Stomach (tissue), 19 donors: ENCODE measurements around the gene ABR. TPM values are rescaled to one million over a fixed set of nuclear protein-coding genes. Genes with fewer than 3 reads are reported as not detected.

Experiments
- DNase-seq, 2 donors: peaks; one replicate each; pipeline versions ENCODE4 v3.0.0 to v3.0.0-alpha.2; 2013 to 2019
- H3K27ac ChIP-seq, 5 donors: fragments of 200-600 bp in 4 of 5; sonication (generic) in 4 of 5; one replicate each; pipeline ENCODE4 v1.5.1; 2013 to 2019; ENCODE audit warnings: mild to moderate bottlenecking in 1 of 5, moderate library complexity in 1 of 5
- H3K27me3 ChIP-seq, 3 donors: fragments of 200-600 bp; sonication (generic); one replicate each; pipeline ENCODE4 v1.5.1; 2017 to 2019; ENCODE audit warnings: mixed run types in 1 of 3
- H3K36me3 ChIP-seq, 4 donors: fragments of 200-600 bp; sonication (generic); 1 replicate in 3 of 4; 2 replicates in 1 of 4; pipeline ENCODE4 v1.5.1; 2016 to 2019
- H3K4me1 ChIP-seq, 4 donors: fragments of 200-600 bp; sonication (generic); one replicate each; pipeline ENCODE4 v1.5.1; 2016 to 2019
- H3K4me3 ChIP-seq, 4 donors: fragments of 200-600 bp; sonication (generic) in 3 of 4; one replicate each; pipeline ENCODE4 v1.5.1; 2016 to 2019; ENCODE audit warnings: mild to moderate bottlenecking in 1 of 4
- H3K9me3 ChIP-seq, 4 donors: fragments of 200-600 bp; sonication (generic); one replicate each; pipeline ENCODE4 v1.5.1; 2016 to 2019
- EP300 ChIP-seq: sonication (generic); formaldehyde crosslinking; IDR thresholded peaks from one replicate; pipeline ENCODE4 v1.6.1; 2017; ENCODE audit warnings: antibody characterized with exemption
- POLR2A ChIP-seq, 4 donors: fragments of 450-650 bp; IDR thresholded peaks; one replicate each; pipeline ENCODE4 v1.6.1; 2016; ENCODE audit warnings: antibody characterized with exemption in 4 of 4, control low read depth in 2 of 4, mild to moderate bottlenecking in 1 of 4, moderate library complexity in 1 of 4
- POLR2AphosphoS5 ChIP-seq, 3 donors: sonication (generic); formaldehyde crosslinking; IDR thresholded peaks; one replicate each; pipeline ENCODE4 v1.6.1; 2016; ENCODE audit warnings: antibody characterized with exemption in 3 of 3
- WGBS, 5 donors: extraction: QIAGEN DNeasy Blood & Tissue Kit in 3 of 5; methylation state at CpG; one replicate each; pipeline versions ENCODE4 v1.1.5 to v1.1.7; 2013 to 2018; 5-methylcytosine and 5-hydroxymethylcytosine counted together
- intact Hi-C: fragments of 100-400 bp; cut with DNase I; formaldehyde crosslinking; loops from one replicate; pipeline ENCODE4 v1.15.1; 2023; ENCODE audit warnings: low total_unique reads
- long read RNA-seq, 10 donors: transcript quantifications; one replicate each; lab custom pipeline, GENCODE V29; 2026
- polyA plus RNA-seq, 3 donors: library from polyadenylated mRNA; stranded (reverse); fragments of 200-250 nt; gene quantifications; one replicate each; pipeline ENCODE4 v1.2.3, GENCODE V29; 2013
- total RNA-seq, 5 donors: library from RNA; depleted of rRNA; stranded (reverse); fragments of >200 nt; gene quantifications; one replicate each; pipeline versions ENCODE4 v1.1.0 to v1.2.3, GENCODE V29; 2014 to 2016
- TF ChIP-seq, protein P1 (sequence below), 7 experiments: fragments of 450-650 bp in 4 of 7; fragments of 200-600 bp in 3 of 7; sonication (generic) in 3 of 7; IDR thresholded peaks; one replicate each; pipeline ENCODE4 v1.5.1; 2016 to 2019; ENCODE audit warnings: antibody characterized with exemption in 7 of 7, control low read depth in 2 of 7, mild to moderate bottlenecking in 1 of 7
- donor health status: healthy with polysubstance abuse.
- donor health status: Bipolar disorder and iron deficiency.
- donor health status: healthy.

ABR gene
- total RNA-seq, result 1,000 to 10,000 TPM in 1 of 5 donors, 100 to 1,000 TPM in 2, 10 to 100 TPM in 2; 65.5 to 1,523 (median 142) TPM
- 10 to 100 TPM; 28.3 to 41.2 (median 40.0) TPM for polyA plus RNA-seq
- long read RNA-seq, donor 1, partial matches to known transcripts, result 0 of 2 reads
- long read RNA-seq, donor 1, other reads (novel, unspliced or antisense), result 0 of 2 reads
- long read RNA-seq, donor 2, partial matches to known transcripts, result 0 of 5 reads
- long read RNA-seq, donor 2, other reads (novel, unspliced or antisense), result 0 of 5 reads
- long read RNA-seq, donor 3, partial matches to known transcripts, result 0 of 3 reads
- long read RNA-seq, donor 3, other reads (novel, unspliced or antisense), result 0 of 3 reads
- long read RNA-seq, donor 4, partial matches to known transcripts, result 0 of 1 reads
- long read RNA-seq, donor 4, other reads (novel, unspliced or antisense), result 0 of 1 reads
- long read RNA-seq, donor 5, partial matches to known transcripts, result 0 of 2 reads
- long read RNA-seq, donor 5, other reads (novel, unspliced or antisense), result 0 of 2 reads
- long read RNA-seq, donor 6, transcript ABR-201 (22 exons, 2,673 nt), result major isoform, 8 of 9 reads
- long read RNA-seq, donor 6, partial matches to known transcripts, result 0 of 9 reads
- long read RNA-seq, donor 6, other reads (novel, unspliced or antisense), result 0 of 9 reads
- long read RNA-seq, donor 7, partial matches to known transcripts, result 0 of 2 reads
- long read RNA-seq, donor 7, other reads (novel, unspliced or antisense), result 0 of 2 reads
- long read RNA-seq, donor 8, partial matches to known transcripts, result 0 of 4 reads
- long read RNA-seq, donor 8, other reads (novel, unspliced or antisense), result 0 of 4 reads
- long read RNA-seq, donor 9, partial matches to known transcripts, result 0 of 5 reads
- long read RNA-seq, donor 9, other reads (novel, unspliced or antisense), result 0 of 5 reads
- long read RNA-seq, donor 10, partial matches to known transcripts, result 0 of 3 reads
- long read RNA-seq, donor 10, other reads (novel, unspliced or antisense), result 0 of 3 reads

DNA sequence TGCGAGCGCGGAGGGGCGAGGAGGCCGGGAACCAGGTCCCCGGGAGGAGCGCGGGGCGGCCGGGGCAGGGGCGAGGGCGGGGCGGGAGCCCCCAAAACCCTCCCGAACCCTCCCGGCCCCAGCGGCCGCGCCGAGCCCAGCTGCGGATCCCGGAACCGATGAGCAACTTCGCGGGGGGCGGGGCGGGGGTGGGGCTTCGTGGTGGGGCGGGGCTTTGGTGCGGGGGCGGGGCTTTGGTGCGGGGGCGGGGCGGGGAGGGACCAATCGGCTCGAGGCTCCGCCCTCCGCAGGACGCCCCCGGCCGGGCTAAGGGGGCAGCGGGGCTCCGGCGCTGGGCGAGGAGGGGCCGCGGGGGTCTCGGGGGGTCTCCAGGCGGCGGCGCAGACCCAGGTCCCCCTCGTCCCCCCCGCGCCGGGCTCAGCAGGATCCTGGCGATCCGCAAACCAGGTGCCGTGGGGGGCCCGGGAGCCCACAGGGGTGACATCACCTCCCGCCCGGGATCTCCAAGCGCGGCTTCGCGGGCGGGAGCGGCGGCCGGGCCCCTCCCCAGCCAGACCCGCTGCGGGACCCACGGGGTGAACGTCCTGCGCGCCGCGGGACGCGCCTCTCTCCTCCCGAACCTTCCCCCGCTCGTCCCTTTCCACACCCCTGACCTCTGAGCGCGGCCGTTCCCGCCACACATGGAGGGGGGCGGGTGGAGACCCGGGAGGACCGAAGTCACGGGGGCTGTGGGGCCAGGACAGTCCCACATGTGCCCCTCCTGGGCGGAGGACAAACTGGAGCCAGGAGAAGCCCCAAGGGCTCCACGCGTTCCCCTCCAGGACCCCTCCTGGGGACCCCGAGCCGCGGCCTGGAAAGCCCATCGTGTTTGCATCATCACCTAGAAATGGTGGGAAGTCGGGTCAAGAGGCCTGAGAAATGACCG is at the start of gene ABR:
ABR (minus strand) TSS at position 164 of the 925 bp plus-strand sequence. CDS start 254 bp downstream, outside the sequence.
- H3K27me3 ChIP-seq, result peaks cover 0 to 29% (median 0%) of the 10 kb centered on the region in 3 donors
- peak; percentile 51 to 68 for DNase-seq
- peaks cover 0 to 5% (median 3%) of the 10 kb centered on the region in 4 donors for H3K36me3 ChIP-seq
- H3K9me3 ChIP-seq, result no peaks in the 10 kb centered on the region
- peak within 1 kb of the TSS; percentile 32 to 88 (median 69) for H3K27ac ChIP-seq
- H3K4me3 ChIP-seq, result peak within 1 kb of the TSS; percentile 62 to 79 (median 68)
- intact Hi-C loops, result loop anchor here (10.0 kb wide), 1 partner anchor 55 kb away; no protein-coding TSS in a partner anchor
- peaks cover 28 to 59% (median 50%) of the 10 kb centered on the region in 4 donors for H3K4me1 ChIP-seq
- TF ChIP-seq EP300 (no peak), POLR2AphosphoS5 (IDR thresholded peaks at IDR 0.05) (peak in 2 of 3 donors; percentile 39 to 62)
- 7 to 18% (median 11%) methylated on average over 26 to 88 of the region's 98 CpGs for WGBS, 5 donors

DNA sequence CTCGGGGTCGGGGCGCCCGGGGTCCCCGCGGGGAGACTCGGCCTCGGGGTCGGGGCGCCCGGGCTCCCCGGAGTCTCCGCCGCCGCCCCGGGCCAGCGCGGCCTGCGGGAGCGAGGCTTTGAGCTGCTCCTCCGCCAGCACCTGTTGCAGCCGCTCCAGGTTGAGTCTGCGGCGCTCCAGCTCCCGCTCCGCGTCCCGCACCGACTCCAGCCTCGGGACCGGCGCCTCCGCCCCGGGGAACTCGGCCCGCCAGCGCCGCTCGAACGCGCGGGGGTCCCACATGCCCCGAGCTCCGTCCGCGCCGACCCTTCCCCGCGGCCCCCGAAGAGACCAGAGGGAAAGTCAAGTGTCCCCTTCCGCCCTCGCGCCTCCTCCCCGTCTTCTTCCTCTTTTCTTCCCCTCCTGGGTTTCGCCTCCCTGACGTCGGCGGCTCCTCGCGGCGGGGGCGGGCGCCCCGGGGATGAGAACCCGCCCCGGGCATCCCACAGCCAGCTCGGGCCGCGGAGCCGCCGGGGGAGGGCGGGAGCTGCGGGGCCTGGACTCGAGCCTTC is 49.6 kb upstream of the ABR start:
- H3K27me3 ChIP-seq, result peaks cover 6 to 60% (median 27%) of the 10 kb centered on the region in 3 donors
- H3K4me1 ChIP-seq, result peaks cover 32 to 61% (median 39%) of the 10 kb centered on the region in 4 donors
- H3K9me3 ChIP-seq, result no peaks in the 10 kb centered on the region
- DNase-seq, result peak; percentile 71 to 72
- TF ChIP-seq EP300 (no peak), POLR2AphosphoS5 (IDR thresholded peaks at IDR 0.05) (peak in 2 of 3 donors; percentile 32 to 51), POLR2A (IDR thresholded peaks at IDR 0.05) (no peak)
- TF ChIP-seq, protein P1, sequence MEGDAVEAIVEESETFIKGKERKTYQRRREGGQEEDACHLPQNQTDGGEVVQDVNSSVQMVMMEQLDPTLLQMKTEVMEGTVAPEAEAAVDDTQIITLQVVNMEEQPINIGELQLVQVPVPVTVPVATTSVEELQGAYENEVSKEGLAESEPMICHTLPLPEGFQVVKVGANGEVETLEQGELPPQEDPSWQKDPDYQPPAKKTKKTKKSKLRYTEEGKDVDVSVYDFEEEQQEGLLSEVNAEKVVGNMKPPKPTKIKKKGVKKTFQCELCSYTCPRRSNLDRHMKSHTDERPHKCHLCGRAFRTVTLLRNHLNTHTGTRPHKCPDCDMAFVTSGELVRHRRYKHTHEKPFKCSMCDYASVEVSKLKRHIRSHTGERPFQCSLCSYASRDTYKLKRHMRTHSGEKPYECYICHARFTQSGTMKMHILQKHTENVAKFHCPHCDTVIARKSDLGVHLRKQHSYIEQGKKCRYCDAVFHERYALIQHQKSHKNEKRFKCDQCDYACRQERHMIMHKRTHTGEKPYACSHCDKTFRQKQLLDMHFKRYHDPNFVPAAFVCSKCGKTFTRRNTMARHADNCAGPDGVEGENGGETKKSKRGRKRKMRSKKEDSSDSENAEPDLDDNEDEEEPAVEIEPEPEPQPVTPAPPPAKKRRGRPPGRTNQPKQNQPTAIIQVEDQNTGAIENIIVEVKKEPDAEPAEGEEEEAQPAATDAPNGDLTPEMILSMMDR (IDR thresholded peaks at IDR 0.05), result no peak
- intact Hi-C loops, result no loop called here
- H3K4me3 ChIP-seq, result peak overlapping the region; percentile 58 to 68 (median 62)
- H3K36me3 ChIP-seq, result no peaks in the 10 kb centered on the region
- WGBS, 5 donors, result 0 to 1% (median 1%) methylated on average over 16 to 74 of the region's 74 CpGs
- H3K27ac ChIP-seq, result peak overlapping the region in 4 of 5 donors; percentile 72 to 79 (median 74)

DNA sequence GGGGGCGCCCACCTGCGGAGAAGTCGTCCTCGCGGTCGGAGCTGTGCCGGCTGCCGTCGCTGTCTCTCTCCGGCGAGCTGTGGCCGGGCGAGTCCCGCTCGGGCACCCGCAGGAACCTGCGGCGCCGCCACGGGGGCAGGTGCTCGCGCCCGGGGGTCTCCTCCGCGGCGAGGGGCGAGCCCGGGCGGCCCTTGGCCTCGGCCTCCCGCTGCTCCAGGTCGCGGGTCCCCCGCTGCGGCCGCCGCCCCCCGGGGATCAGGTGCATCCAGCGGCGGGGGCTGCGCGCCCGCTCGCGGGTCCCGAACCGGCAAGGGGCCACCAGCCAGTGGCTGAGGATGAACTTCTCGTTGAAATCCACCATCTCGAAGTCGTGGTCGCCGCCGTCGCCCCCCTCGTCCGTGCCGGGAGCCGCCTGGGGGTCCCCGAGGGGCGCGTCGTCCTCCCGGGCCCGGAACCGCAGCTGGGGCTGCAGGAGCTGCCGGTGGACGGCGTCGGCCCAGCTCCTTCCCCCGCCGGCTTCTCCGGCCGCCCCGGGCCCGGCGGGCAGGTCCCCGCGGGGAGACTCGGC is 49.1 kb upstream of the ABR start:
- peaks cover 6 to 60% (median 27%) of the 10 kb centered on the region in 3 donors for H3K27me3 ChIP-seq
- peak overlapping the region in 4 of 5 donors; percentile 72 to 79 (median 74) for H3K27ac ChIP-seq
- DNase-seq, result no peak
- TF ChIP-seq EP300 (no peak), POLR2A (IDR thresholded peaks at IDR 0.05) (no peak), POLR2AphosphoS5 (IDR thresholded peaks at IDR 0.05) (no peak)
- TF ChIP-seq, protein P1 (IDR thresholded peaks at IDR 0.05), result no peak
- H3K36me3 ChIP-seq, result no peaks in the 10 kb centered on the region
- 0 to 3% (median 2%) methylated on average over 17 to 79 of the region's 79 CpGs for WGBS, 5 donors
- H3K4me3 ChIP-seq, result peak overlapping the region; percentile 58 to 68 (median 62)
- intact Hi-C loops, result no loop called here
- H3K4me1 ChIP-seq, result peaks cover 32 to 61% (median 39%) of the 10 kb centered on the region in 4 donors
- no peaks in the 10 kb centered on the region for H3K9me3 ChIP-seq
